HG02759 (cell line): Measurements from ENCODE around the gene SCNN1G.
"Not testable (repeated sequence)": the region's sequence is repeated elsewhere in the genome, so short reads cannot be mapped to it uniquely, and the experiment has no call there.

ENCODE experiments used
- ATAC-seq: cut with Tn5 transposase; IDR thresholded peaks from one replicate; pipeline ENCODE4 v1.9.1; 2021; ENCODE audit warnings: mild to moderate bottlenecking, moderate library complexity; ENCODE audit not compliant: unreplicated experiment

SCNN1G gene

DNA sequence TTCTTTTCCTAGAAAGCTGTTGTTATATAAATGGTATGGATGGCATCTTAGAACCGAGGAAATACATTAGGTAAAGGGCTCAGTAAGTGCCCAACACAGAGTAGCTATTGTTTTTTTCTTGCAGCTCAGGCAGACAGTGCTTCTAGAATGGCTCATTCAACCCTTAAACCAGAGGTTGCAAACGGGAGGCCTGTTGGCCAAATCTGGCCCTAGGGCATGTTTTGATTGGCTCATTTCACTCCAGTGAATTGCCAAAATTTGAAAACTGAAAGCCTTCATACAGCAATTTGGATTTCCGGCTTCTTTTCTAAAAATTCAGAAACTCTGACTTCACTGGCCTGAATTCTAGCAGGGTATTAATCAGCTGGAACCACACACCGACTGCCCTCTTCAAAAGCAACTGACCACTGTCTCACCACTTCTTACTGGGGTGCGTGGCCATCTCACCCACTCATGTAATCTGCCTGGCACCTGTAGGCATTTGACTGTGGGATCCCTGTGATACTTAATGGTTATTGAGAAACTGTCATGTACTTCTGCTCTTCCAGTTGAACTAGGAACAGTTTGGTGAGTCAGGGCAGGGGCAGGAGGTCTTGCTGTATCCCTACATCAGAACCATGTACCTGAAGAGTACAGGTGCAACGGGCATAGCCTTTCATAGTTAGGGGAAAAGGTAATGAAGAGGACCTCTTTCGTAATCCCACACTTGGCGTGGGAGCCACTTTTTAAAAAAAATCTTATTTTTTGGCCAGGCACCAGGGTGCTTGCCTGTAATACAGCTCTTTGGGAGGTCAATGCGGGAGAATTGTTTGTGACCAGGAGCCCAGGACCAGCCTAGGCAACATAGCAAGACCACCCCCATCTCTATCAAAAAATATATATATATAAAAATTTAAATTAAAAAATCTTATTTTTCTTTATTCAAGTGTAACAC lies 66.0 kb downstream of the SCNN1G start:
- ATAC-seq: no peak

DNA sequence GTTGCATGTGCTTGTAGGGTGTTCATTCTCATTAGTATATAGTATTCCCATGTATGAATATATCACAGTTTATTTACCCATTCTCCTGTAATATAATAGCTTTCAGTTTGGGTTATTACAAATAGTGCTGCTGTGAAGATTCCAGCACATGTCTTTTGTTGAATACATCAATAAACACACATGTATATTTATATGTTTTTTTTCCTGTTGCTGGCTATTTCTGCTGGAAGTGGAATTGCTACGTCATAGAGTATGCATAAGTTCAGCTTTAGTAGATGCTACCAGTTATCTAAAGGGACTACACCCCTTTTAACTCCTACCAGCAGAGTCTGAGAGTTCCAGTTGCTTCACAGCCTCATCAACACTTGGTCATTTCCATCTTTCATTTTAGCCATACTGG lies 67.3 kb downstream of the SCNN1G start:
- ATAC-seq: no peak

DNA sequence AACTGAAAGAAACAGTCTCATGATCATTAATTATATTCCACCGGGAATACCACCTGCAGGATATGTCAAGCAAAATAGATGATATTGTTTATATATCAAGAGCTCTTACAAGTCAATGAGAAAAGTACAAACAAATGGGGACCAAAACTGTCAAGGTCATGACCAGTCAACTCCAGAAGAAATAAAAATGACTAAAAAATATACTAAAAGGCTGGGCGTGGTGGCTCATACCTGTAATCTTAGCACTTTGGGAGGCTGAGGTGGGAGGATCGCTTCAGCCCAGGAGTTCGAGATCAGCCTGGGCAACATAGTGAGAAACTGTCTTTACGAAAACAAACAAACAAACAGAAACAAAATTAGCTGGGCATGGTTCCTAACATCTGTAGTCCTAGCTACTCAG lies 69.8 kb downstream of the SCNN1G start:
- no peak for ATAC-seq

DNA sequence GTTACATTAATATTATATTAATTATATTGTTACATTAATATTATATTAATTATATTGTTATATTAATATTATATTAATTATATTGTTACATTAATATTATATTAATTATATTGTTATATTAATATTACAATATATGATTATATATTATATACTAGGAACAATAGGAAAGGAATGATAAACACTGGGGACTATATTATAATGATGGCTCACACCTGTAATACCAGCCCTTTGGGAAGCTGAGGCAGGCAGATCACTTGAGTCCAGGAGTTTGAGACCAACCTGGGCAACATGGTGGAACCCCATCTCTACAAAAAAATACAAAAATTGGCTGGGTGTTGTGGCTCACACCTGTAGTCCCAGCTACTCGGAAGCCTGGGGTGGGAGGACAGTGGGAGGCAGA lies 71.1 kb downstream of the SCNN1G start:
- not testable (repeated sequence) for ATAC-seq

DNA sequence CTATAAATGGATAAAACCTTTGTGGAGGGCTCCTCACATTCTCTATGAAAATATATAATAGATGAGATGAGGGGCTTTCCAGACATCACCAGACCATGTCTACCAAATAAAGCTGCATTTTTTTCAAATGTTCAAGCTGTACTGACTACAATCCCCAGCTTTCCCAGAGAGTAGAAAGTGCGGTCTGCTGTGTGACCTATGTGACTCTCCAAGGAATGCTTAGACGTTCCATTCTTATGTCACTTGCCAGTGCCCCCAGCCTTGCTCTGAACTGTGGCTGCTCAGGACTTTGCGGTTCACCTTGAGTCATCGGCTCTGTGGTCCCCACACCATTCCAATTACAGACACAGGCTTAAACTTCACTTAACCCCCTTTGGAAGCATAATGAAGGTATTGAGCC lies 71.8 kb downstream of the SCNN1G start:
- no peak for ATAC-seq

DNA sequence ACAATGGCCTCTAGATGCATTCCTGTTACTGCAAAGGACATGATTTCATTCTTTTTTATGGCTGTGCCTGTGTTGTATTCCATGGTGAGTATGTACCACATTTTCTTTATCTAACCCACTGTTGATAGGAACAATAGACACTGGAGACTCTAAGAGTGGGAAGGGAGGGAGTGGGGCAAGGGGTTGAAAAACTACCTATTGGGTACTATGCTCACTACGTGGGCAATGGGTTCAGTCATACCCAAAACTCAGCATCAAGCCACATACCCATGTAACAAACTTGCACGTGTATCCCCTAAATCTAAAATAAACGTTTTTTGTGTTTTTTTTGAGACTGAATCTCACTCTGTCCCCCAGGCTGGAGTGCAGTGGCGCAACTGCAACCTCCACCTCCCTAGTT lies 72.5 kb downstream of the SCNN1G start:
- no peak for ATAC-seq

DNA sequence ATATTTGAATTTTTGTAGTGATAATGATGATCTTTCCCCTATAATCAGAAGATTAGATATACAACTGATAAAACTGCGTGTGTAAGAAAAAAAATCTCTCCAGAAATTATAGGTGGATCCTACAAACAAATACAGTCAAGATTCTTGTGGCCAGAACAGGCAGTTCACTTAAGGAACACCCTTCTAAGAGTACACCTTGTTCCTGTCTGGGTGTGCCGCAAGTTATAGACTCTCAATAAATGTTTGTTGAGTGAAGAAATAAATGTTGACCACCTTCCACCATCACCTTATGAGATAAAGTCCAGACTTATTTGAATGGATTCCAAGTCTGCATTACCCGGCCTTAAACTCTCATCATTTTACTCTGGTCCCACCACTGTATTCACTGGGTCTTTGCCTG lies 73.9 kb downstream of the SCNN1G start:
- no peak for ATAC-seq

DNA sequence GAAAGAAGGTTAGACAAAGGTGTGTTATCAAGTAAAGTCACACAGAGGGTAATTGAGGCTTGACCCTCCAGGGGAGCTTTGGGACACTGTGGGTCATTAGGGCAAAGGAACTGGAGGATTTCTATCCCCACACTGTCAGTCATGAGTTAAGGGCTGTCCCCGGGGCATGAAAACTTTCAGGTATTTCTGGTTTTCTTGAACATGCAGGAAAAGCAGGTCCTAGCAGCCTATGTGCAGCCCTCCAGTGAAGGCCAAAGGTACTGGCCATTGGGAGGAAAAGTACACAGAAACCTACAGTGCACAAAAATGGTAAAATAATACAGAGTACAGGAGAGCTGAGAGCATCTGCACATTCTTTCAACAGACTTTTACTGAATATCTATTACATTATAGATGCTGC lies 75.1 kb downstream of the SCNN1G start:
- no peak for ATAC-seq

DNA sequence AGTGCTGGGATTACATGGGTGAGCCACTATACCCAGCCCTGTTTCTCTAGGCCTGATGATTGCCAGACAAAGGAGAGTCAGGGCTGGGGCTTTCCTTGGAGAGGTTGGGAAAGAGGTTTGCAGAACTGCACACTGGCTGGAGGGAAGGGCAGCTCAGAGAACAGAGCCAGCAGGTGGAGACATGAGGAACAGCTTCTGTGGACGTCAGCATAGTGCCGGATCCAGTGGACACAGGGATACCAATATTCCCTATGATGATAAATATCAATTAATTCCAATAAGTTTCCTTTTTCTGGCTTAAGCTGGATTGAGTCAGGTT lies 76.3 kb downstream of the SCNN1G start:
- no peak for ATAC-seq
